A673 (cell line): ENCODE data around the gene C14orf132. TPM values are rescaled to one million over a fixed set of nuclear protein-coding genes. Genes with fewer than 3 reads are reported as not detected.

Experiments
- BruUV-seq: library from RNA; stranded (reverse); fragments of 400-500 nt; replicated peaks from 2 replicates; lab custom pipeline; 2021; lab: Mats Ljungman, UMichigan
- CTCF ChIA-PET: fragments of 300-600 bp; sonication (Branson Sonifier 250); formaldehyde crosslinking; loops from one replicate; lab custom pipeline; 2022; ENCODE audit warnings: antibody characterized with exemption; lab: Charles Lee
- POLR2A ChIA-PET: fragments of 300-600 bp; sonication (Branson Sonifier 250); formaldehyde crosslinking; loops from one replicate; lab custom pipeline; 2022; ENCODE audit warnings: antibody characterized with exemption; ENCODE audit not compliant: low non-redundant PET; lab: Charles Lee
- DNase-seq: peaks from one replicate; pipeline ENCODE4 v3.0.0-alpha.2; 2015; ENCODE audit warnings: low spot score
- H3K27ac ChIP-seq: fragments of 200-600 bp; sonication (generic); 2 replicates; pipeline ENCODE4 v1.5.1; 2016; ENCODE audit warnings: mixed run types, low read depth, mild to moderate bottlenecking, mixed read lengths, antibody characterized with exemption, low read length; ENCODE audit not compliant: poor library complexity, severe bottlenecking
- H3K27me3 ChIP-seq: fragments of 200-600 bp; sonication (generic); replicated peaks from 2 replicates; pipeline ENCODE4 v1.6.1; 2017; ENCODE audit warnings: mixed run types, low read depth, mild to moderate bottlenecking, mixed read lengths, antibody characterized with exemption, low read length; ENCODE audit not compliant: insufficient read depth, poor library complexity
- H3K36me3 ChIP-seq: fragments of 200-600 bp; sonication (generic); 2 replicates; pipeline ENCODE4 v1.6.1; 2016; ENCODE audit warnings: mixed run types, mild to moderate bottlenecking, mixed read lengths, antibody characterized with exemption, low read length; ENCODE audit not compliant: insufficient read depth, poor library complexity, severe bottlenecking
- H3K4me1 ChIP-seq: fragments of 200-600 bp; sonication (generic); 2 replicates; pipeline ENCODE4 v1.6.1; 2017; ENCODE audit warnings: mixed run types, mild to moderate bottlenecking, mixed read lengths, antibody characterized with exemption, low read length; ENCODE audit not compliant: insufficient read depth, poor library complexity, severe bottlenecking
- H3K4me3 ChIP-seq: fragments of 200-600 bp; sonication (generic); 2 replicates; pipeline ENCODE4 v1.5.1; 2016; ENCODE audit warnings: low read depth, mixed run types, mild to moderate bottlenecking, mixed read lengths, low read length; ENCODE audit not compliant: poor library complexity, severe bottlenecking
- H3K9me3 ChIP-seq: fragments of 200-600 bp; sonication (generic); 2 replicates; pipeline ENCODE4 v1.6.1; 2016; ENCODE audit warnings: mixed run types, low read depth, mild to moderate bottlenecking, mixed read lengths, antibody characterized with exemption, low read length; ENCODE audit not compliant: poor library complexity, severe bottlenecking
- CTCF ChIP-seq: fragments of 300-800, 200-600 bp; sonication (generic); conservative IDR thresholded peaks from 2 replicates; pipeline ENCODE4 v1.5.1; 2017; ENCODE audit warnings: low read depth, mild to moderate bottlenecking, antibody characterized with exemption, low read length, moderate library complexity, mixed read lengths
- EZH2 ChIP-seq: fragments of 200-600 bp; sonication (generic); IDR thresholded peaks from 2 replicates; pipeline ENCODE4 v1.6.1; 2017; ENCODE audit warnings: borderline replicate concordance, low read depth, mild to moderate bottlenecking, mixed read lengths, antibody characterized with exemption, low read length; ENCODE audit not compliant: poor library complexity, severe bottlenecking
- intact Hi-C: fragments of 100-400 bp; cut with micrococcal nuclease; formaldehyde crosslinking; loops from one replicate; pipeline ENCODE4 v1.10.0; 2022; ENCODE audit not compliant: unreplicated experiment
- total RNA-seq: library from RNA; stranded (reverse); gene quantifications from 2 replicates; pipeline ENCODE4 v1.2.3, GENCODE V29; 2021

C14orf132 gene
- total RNA-seq, 1 experiment from 2014 or later = 8.3 TPM

- H3K4me1 ChIP-seq = peaks cover 22% of the 10 kb centered on the region
- H3K27ac ChIP-seq = no peak overlapping the region
- CTCF ChIA-PET = no interaction called here
- POLR2A ChIA-PET = no interaction called here
- TF ChIP-seq CTCF (no peak), EZH2 (no peak)
- intact Hi-C loops = no loop called here
- no peak for DNase-seq
- no TSS peak for BruUV-seq
- H3K4me3 ChIP-seq = no peak overlapping the region
- H3K36me3 ChIP-seq = no peaks in the 10 kb centered on the region
- H3K9me3 ChIP-seq = no peaks in the 10 kb centered on the region
- no peaks in the 10 kb centered on the region for H3K27me3 ChIP-seq
Measured at GRCh38 chr14:96092936-96093335, 53.8 kb downstream of the C14orf132 start.

- ChIA-PET CTCF (no interaction called here), POLR2A (no interaction called here)
- Histone ChIP-seq H3K27ac (no peak overlapping the region), H3K4me3 (no peak overlapping the region), H3K27me3 (no peaks in the 10 kb centered on the region), H3K9me3 (no peaks in the 10 kb centered on the region), H3K4me1 (peaks cover 22% of the 10 kb centered on the region), H3K36me3 (no peaks in the 10 kb centered on the region)
- DNase-seq = no peak
- intact Hi-C loops = no loop called here
- TF ChIP-seq EZH2 = no peak
- no peak for TF ChIP-seq CTCF
- BruUV-seq = no TSS peak
Measured at GRCh38 chr14:96094211-96094610, 55.0 kb downstream of the C14orf132 start.

GRCh38 chr14:96094656-96095055, 55.5 kb downstream of the C14orf132 start:
- TF ChIP-seq EZH2 (no peak), CTCF (no peak)
- DNase-seq = no peak
- Histone ChIP-seq H3K4me3 (no peak overlapping the region), H3K9me3 (no peaks in the 10 kb centered on the region), H3K27me3 (no peaks in the 10 kb centered on the region), H3K27ac (no peak overlapping the region), H3K4me1 (peaks cover 22% of the 10 kb centered on the region), H3K36me3 (no peaks in the 10 kb centered on the region)
- POLR2A ChIA-PET = no interaction called here
- no TSS peak for BruUV-seq
- CTCF ChIA-PET = no interaction called here
- intact Hi-C loops = loop anchor here (5.0 kb wide), 1 partner anchor 532 kb away; no protein-coding TSS in a partner anchor
